AG09319 (cell line): Measurements from ENCODE around the gene HAUS3.
A peak's percentile ranks its signal among the peaks of the same experiment; 100 is the strongest.

Experiments
- DNase-seq: peaks from one replicate; pipeline ENCODE4 v3.0.0-alpha.2; 2010; ENCODE audit warnings: low read depth; ENCODE audit errors: extremely low read depth
- CTCF ChIP-seq: IDR thresholded peaks from 2 replicates; pipeline ENCODE4 v1.5.1; 2011; ENCODE audit warnings: low read depth, mild to moderate bottlenecking, inconsistent platforms, low read length, moderate library complexity

HAUS3 gene

DNA sequence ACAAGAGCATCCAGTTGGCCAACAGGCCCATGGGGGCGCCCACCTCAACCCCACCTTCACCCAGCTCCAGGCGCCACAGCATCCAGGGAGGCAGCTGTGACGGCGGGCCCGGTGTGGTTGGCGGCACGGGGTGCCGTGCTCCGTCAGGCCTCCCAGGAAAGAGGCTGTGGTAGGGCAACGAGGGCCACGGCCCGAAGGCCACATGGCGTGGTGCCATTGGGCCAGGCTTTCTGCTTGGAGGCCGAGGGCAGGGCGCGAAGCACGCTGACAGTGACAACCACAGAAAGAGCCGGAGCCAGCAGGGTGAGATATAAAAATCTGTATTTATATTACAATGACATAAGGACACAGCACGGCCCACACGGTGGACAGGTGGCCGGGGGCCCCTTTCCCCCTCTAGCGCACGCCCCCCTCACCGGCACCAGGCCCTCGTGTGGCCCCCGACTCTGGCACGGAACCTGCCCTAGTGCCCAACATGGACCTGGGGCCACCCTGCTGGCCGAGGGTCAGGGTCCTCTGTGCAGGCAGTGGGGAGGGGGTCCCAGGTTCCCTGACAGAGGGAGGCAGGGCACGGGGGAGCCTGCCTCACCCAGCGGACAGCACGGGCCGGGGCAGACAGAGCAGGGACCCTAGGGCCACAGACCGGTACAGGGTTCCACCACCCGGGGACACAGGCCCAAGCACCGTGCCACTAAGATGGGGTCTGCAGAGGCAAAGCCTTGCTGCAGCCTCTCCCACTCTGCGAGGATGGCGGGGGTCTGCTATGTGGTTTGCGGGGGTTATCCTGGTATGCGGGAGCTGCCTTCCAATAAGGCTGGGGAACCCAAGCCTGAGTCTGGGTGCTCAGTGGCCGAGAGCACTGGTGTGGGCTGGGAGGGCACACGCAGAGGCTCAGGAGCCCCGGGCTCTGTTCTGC is 5.5 kb upstream of the HAUS3 start:
- no peak for TF ChIP-seq CTCF
- no peak for DNase-seq

- no peak for DNase-seq
- TF ChIP-seq CTCF: no peak
Measured at GRCh38 chr4:2246384-2247127, 4.6 kb upstream of the HAUS3 start.

DNA sequence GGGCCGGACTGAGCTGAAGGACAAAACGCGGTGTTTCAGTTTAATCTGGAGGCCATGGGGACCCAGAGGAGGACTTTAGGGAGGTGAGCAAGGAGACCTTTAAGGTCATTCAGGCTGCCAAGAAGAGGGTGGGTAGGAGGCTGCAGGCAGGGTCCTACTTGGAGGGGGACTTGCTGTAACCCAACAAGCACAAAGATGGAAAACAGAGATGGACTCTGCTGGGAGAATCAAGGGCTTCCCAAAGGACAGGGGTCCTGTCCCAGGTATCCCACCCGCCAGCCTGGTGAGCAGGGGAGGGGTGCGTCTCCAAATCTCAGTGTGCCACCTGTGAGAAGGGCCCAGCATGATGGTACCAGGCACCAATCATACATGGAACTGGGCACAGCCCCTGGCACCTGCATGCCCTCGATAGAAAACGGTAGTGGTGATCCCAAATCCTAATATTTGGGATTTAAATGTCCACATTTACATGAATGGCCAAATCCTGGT is 3.9 kb upstream of the HAUS3 start:
- TF ChIP-seq CTCF: no peak

GRCh38 chr4:2245057-2245786 is 3.3 kb upstream of the HAUS3 start:
- no peak for DNase-seq
- TF ChIP-seq CTCF: no peak

More for the DNA sequence above, 3.9 kb upstream of the HAUS3 start:
- no peak for DNase-seq

DNA sequence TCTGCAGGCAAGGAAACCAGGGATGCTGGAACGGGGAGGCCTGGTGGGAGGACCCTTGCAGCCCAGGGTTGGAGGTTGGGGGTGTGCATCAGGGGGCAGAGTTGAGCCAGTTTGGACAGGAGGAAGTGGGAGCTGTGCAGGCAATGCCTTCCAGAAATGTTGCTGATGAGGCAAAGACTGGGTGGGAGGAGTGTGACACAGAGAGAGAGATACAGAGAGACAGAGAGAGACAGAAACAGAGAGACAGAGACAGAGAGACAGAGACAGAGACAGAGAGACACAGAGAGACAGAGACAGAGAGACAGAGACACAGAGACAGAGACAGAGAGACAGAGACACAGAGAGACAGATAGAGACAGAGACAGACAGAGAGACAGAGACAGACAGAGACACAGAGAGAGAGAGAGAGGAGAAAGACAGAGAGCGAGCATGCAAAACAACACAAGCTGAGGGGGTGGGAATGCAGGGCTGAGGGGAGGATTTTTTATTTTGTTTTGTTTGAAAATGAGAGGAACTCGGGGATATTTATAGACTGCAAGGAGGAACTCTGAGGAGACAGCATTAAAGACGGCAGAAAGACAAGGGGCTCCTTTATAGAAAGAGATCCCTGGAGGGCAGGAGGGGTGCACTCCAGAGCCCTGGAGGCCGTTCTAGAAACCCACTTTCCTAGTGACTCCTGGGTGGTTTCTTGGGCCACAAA is 1.9 kb upstream of the HAUS3 start:
- peak; percentile 37 for TF ChIP-seq CTCF
- DNase-seq: no peak

DNA sequence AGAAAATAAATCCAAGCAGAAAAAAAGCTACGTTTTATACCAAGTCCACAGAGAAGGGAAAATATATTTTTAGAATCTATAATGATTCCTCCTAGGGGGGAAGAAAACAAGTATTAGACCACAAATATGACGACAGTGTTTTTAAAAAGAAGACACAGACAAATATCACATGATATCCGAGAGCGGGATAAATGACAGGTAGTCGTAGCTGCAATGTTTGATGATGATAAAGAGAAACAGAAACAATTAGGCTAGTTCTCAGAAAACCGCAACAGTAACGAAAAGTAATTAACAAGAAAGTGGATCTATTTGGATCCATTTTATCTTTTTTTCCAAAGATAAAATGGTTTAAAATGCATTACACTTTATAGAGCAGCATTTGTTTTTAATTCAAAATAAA is 918 bp downstream of the HAUS3 start:
- TF ChIP-seq CTCF: no peak
- no peak for DNase-seq
